Osteoblast (primary cell): ENCODE measurements around the gene MON2. TPM values are rescaled to one million over a fixed set of nuclear protein-coding genes. Genes with fewer than 3 reads are reported as not detected.

Experiments used
- DNase-seq: peaks from one replicate; pipeline ENCODE4 v3.0.0; 2011; ENCODE audit warnings: low spot score, mixed read lengths; ENCODE audit not compliant: insufficient read length; ENCODE audit errors: missing footprints
- H2AFZ ChIP-seq: 2 replicates; pipeline ENCODE4 v1.6.0; 2011; ENCODE audit warnings: mild to moderate bottlenecking, low read length
- H3K27ac ChIP-seq: 2 replicates; pipeline ENCODE4 v1.5.1; 2011; ENCODE audit warnings: mild to moderate bottlenecking, low read depth, low read length, moderate library complexity
- H3K27me3 ChIP-seq: 2 replicates; pipeline ENCODE4 v1.6.0; 2012; ENCODE audit warnings: mild to moderate bottlenecking, control low read depth, inconsistent platforms, low read length, moderate library complexity; ENCODE audit not compliant: insufficient read depth
- H3K36me3 ChIP-seq: 2 replicates; pipeline ENCODE4 v1.5.1; 2011; ENCODE audit warnings: mild to moderate bottlenecking, low read length, control low read depth, moderate library complexity; ENCODE audit not compliant: insufficient read depth
- H3K4me1 ChIP-seq: 2 replicates; pipeline ENCODE4 v1.5.1; 2011; ENCODE audit warnings: mild to moderate bottlenecking, low read length, control low read depth, moderate library complexity; ENCODE audit not compliant: insufficient read depth
- H3K4me2 ChIP-seq: 2 replicates; pipeline ENCODE4 v1.6.0; 2011; ENCODE audit warnings: mild to moderate bottlenecking, low read length; ENCODE audit not compliant: insufficient read depth
- H3K4me3 ChIP-seq: fragments of 200-600 bp; sonication (generic); 3 replicates; pipeline ENCODE4 v1.5.1; 2012; ENCODE audit warnings: mild to moderate bottlenecking, low read length, inconsistent platforms; ENCODE audit not compliant: insufficient read depth
- H3K79me2 ChIP-seq: 2 replicates; pipeline ENCODE4 v1.6.0; 2012; ENCODE audit warnings: mild to moderate bottlenecking, low read length, control low read depth, inconsistent platforms; ENCODE audit not compliant: insufficient read depth
- H3K9me3 ChIP-seq: 2 replicates; pipeline ENCODE4 v1.5.1; 2011; ENCODE audit warnings: low read depth, low read length, control low read depth
- H4K20me1 ChIP-seq: 2 replicates; pipeline ENCODE4 v1.6.0; 2012; ENCODE audit warnings: mild to moderate bottlenecking, low read length, control low read depth; ENCODE audit not compliant: insufficient read depth
- total RNA-seq: library from RNA; depleted of rRNA; stranded (reverse); fragments of >200 nt; gene quantifications from 2 replicates; pipeline ENCODE4 v1.2.3, GENCODE V29; 2012
- TF ChIP-seq, protein P1 (sequence below): IDR thresholded peaks from 2 replicates; pipeline ENCODE4 v1.5.1; 2011; ENCODE audit warnings: mild to moderate bottlenecking, low read depth, low read length, moderate library complexity; ENCODE audit errors: extremely low read depth

Gene MON2, protein sequence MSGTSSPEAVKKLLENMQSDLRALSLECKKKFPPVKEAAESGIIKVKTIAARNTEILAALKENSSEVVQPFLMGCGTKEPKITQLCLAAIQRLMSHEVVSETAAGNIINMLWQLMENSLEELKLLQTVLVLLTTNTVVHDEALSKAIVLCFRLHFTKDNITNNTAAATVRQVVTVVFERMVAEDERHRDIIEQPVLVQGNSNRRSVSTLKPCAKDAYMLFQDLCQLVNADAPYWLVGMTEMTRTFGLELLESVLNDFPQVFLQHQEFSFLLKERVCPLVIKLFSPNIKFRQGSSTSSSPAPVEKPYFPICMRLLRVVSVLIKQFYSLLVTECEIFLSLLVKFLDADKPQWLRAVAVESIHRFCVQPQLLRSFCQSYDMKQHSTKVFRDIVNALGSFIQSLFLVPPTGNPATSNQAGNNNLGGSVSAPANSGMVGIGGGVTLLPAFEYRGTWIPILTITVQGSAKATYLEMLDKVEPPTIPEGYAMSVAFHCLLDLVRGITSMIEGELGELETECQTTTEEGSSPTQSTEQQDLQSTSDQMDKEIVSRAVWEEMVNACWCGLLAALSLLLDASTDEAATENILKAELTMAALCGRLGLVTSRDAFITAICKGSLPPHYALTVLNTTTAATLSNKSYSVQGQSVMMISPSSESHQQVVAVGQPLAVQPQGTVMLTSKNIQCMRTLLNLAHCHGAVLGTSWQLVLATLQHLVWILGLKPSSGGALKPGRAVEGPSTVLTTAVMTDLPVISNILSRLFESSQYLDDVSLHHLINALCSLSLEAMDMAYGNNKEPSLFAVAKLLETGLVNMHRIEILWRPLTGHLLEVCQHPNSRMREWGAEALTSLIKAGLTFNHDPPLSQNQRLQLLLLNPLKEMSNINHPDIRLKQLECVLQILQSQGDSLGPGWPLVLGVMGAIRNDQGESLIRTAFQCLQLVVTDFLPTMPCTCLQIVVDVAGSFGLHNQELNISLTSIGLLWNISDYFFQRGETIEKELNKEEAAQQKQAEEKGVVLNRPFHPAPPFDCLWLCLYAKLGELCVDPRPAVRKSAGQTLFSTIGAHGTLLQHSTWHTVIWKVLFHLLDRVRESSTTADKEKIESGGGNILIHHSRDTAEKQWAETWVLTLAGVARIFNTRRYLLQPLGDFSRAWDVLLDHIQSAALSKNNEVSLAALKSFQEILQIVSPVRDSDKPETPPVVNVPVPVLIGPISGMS (N-terminal part only)
- total RNA-seq = 63.0 and 69.8 TPM in 2 replicates

DNA sequence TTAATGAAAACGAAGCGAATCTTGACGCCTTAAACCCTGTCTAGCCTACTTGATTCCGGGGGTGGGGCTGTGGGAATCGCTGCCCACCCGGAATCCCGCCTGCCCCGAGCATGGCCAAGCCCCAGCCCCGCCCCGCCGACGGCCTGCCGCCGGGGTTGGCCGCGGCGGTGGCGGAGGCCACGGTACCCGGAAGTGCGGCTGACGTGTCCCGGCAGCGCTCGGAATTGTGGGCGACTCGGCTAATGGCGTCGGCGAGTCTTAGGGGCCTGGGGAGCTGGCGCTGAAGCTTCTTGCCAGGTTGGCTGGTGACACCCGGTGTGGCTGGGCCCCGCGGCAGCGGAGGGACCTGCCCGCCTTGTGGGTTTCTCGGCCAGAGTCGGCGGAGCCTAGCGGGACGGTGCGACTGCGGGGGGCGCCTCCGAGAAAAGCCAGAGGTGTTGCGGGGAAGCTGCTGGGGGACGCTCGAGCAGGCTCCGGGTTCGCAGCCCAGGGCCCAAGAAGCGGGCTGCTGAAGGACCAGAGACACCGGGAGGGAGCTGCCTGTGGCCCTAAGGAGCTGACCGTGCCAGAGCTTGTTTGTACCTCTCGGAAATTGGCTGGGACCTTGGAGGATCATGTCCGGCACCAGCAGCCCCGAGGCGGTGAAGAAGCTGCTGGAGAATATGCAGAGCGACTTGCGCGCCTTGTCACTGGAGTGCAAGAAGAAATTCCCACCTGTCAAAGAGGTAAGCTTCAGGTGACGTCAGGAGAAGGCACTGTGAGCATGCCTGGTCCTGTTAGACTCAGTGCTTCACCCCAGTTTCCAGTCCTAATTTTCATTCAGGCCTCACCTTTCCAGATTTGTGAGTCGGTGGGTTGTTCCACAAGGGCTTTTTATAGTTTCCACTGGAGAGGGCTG, at the start of gene MON2:
MON2 (plus strand) TSS at position 233 of the 898 bp plus-strand sequence; CDS start at position 615, 382 bp downstream.
- Histone ChIP-seq H3K4me2 (peak within 1 kb of the TSS; percentile 94), H3K27ac (peak within 1 kb of the TSS; percentile 89), H3K4me1 (peaks cover 14% of the 10 kb centered on the region), H2AFZ (peak within 1 kb of the TSS; percentile 96), H3K4me3 (peak within 1 kb of the TSS; percentile 99), H3K9me3 (no peaks in the 10 kb centered on the region), H4K20me1 (peaks cover 13% of the 10 kb centered on the region), H3K79me2 (peaks cover 56% of the 10 kb centered on the region), H3K36me3 (no peaks in the 10 kb centered on the region), H3K27me3 (no peaks in the 10 kb centered on the region)
- TF ChIP-seq, protein P1, sequence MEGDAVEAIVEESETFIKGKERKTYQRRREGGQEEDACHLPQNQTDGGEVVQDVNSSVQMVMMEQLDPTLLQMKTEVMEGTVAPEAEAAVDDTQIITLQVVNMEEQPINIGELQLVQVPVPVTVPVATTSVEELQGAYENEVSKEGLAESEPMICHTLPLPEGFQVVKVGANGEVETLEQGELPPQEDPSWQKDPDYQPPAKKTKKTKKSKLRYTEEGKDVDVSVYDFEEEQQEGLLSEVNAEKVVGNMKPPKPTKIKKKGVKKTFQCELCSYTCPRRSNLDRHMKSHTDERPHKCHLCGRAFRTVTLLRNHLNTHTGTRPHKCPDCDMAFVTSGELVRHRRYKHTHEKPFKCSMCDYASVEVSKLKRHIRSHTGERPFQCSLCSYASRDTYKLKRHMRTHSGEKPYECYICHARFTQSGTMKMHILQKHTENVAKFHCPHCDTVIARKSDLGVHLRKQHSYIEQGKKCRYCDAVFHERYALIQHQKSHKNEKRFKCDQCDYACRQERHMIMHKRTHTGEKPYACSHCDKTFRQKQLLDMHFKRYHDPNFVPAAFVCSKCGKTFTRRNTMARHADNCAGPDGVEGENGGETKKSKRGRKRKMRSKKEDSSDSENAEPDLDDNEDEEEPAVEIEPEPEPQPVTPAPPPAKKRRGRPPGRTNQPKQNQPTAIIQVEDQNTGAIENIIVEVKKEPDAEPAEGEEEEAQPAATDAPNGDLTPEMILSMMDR = no peak
- DNase-seq = peak; percentile 97

DNA sequence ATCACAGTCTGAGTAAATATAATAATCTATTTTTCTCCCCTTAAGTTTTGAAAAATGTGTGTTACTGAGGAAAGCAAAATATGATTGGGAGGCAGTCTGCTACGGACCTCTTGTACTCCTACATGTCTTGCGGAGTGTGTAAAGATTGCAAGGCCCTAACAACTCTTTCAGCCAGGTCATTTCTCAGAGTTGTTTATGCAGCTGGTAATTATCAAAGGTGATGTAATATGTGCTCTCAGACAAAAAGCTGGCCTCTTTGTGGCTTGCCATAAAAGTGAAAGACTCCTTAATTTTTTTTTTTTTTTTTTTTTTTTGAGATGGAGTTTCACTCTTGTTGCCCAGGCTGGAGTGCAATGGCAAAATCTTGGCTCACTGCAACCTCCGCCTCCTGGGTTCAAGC, 40.5 kb upstream of the MON2 start:
- H3K4me2 ChIP-seq = no peak overlapping the region
- DNase-seq = no peak
- no peaks in the 10 kb centered on the region for H3K4me1 ChIP-seq

DNA sequence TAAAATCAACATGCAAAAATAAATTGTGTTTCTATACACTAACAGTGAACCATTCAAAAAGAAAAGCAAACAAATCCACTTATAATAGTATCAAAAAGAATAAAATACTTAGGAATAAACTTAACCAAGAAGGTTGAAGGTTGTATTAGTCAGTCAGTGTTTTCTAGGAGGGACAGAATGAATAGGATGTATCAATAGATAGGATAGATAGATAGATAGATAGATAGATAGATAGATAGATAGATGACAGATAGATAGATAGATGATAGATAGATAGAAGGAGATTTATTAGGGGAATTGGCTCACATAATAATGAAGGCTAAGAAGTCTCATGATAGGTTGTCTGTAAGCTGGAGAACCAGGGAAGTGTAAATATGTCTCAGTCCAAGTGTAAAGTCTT, 37.2 kb upstream of the MON2 start:
- DNase-seq = no peak
- H4K20me1 ChIP-seq = no peaks in the 10 kb centered on the region
- no peak overlapping the region for H3K4me2 ChIP-seq
- no peaks in the 10 kb centered on the region for H3K4me1 ChIP-seq
- H3K27ac ChIP-seq = no peak overlapping the region
- no peak overlapping the region for H3K4me3 ChIP-seq
- H3K9me3 ChIP-seq = peaks cover 4% of the 10 kb centered on the region
- H2AFZ ChIP-seq = no peak overlapping the region
- TF ChIP-seq, protein P1 = no peak
- H3K36me3 ChIP-seq = no peaks in the 10 kb centered on the region
- H3K79me2 ChIP-seq = no peaks in the 10 kb centered on the region
- peaks cover 13% of the 10 kb centered on the region for H3K27me3 ChIP-seq

More for the DNA sequence above, 40.5 kb upstream of the MON2 start:
- Histone ChIP-seq H3K9me3 (peaks cover 4% of the 10 kb centered on the region), H4K20me1 (no peaks in the 10 kb centered on the region), H2AFZ (no peak overlapping the region), H3K27ac (no peak overlapping the region), H3K27me3 (peaks cover 9% of the 10 kb centered on the region), H3K79me2 (no peaks in the 10 kb centered on the region), H3K36me3 (no peaks in the 10 kb centered on the region), H3K4me3 (no peak overlapping the region)
- TF ChIP-seq, protein P1 = no peak
